AML-193 (cell line): ENCODE measurements around the gene PRSS3.
"Not testable (repeated sequence)": the region's sequence is repeated elsewhere in the genome, so short reads cannot be mapped to it uniquely, and the experiment has no call there.

ENCODE experiments used
- DNase-seq, 2 experiments: peaks; one replicate each; lab custom pipeline; 2025; lab: John Stamatoyannopoulos, UW

PRSS3 gene

DNA sequence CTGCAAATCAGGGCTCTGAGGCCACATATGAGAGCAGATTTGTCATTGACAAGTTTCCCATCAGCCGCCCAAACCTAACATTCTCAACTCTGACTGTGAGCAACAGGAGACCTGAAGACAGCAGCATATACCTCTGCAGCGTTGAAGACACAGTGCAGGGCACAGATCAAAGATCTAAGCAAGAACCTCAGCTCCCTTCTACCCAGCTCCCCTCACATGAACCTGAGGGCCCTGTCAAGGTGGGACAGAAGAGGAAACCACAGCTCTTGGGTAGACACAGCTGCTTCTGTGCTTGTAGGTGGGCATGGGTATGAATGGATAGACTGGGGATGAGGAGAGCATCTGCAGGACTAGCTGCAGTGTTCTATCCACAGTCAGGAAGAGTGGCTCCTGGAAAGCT is 8.7 kb upstream of the PRSS3 start:
- DNase-seq: no peak

DNA sequence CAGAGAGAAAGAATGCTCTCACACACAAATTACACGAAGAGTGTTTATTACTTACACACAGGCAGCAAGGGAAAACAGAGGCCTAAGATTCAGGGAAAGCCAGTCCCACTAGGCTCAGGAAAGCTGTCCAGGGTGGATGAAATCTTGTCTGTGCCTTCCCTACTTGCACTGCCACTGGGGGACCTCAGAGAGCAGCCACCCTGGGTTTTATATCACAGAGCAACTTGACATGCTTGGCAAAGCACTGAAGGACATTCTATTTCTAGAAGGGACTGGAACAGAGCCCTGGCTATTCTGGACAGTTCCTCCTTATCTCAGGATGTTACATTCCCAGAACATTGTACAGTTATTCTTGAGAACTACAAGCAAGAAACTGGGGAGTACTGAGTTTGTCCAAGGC is 7.5 kb upstream of the PRSS3 start:
- DNase-seq: no peak

DNA sequence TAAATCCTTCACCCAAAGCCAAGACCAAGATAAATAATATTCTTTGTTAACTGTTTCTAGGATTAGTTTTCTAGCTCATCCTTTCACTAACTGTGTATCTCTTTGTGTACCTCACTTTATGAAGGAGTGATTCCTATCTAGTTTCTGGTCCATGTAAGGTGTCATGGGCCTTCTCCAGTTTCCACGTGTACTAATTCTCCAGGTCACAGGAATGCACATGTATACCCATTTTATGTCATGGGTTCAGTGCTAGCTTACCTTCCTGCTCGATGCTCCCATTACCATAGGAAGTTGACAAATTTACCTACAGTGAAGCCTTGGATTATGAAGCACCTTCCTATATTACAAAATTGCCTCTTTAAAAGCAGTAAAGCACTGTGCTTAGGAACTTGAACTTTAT is 5.9 kb upstream of the PRSS3 start:
- DNase-seq: not testable (repeated sequence)

DNA sequence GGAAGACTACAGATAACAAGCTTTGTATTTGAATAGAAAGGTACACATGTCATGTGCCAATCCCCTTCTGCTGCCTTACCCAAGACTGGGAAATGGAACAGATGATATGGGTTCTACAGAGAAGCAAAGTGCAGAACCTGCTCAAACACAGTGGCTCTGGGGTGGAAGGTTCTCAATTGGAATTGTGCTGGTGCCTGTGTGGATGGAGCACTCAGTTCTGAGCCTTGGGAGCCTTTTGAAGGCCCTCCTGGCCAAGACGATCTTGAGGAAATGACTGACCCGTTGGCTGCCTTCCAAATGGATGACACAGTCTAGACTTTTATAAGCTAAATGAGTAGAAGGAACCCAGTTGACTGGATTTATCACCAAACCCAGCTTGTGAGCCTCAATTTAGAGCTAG is 4.2 kb upstream of the PRSS3 start:
- DNase-seq: no peak

DNA sequence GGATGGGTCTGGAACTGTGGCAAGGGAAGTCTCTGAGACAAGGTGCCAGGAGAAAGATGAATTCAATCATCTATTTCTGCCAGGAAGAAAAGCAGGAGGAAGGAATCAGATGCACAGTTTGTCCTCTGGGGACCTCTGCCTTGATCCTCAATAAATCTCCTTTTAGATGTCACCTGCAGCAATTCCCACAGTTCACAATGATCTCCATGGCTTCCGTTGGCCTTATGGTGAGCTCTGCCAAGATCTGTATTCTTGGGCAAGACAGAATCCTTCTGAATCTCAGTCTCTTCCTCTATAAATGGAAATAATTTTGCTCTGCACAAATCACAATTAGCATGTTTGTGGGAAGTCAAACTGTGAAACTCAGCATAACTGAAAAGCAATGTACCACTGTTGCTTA is 1.9 kb upstream of the PRSS3 start:
- not testable (repeated sequence) for DNase-seq

DNA sequence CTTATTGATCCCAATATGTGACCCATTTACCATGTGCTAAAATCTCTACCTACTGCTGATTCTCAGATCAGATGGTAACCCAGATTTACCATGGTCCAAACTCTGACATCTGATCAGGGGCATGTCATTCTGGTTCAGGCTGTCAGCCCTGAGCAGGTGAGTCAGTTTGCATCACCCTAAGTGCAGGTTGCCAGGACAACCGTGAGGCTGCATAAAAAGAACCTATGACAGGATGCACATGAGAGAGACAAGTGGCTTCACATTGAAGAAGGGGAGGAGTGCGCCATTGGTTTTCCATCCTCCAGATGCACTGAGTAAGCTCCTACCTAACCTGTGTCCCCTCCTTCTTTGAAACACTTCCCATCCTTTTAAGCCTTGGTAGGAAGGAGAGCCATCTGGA is 801 bp upstream of the PRSS3 start:
- no peak for DNase-seq

DNA sequence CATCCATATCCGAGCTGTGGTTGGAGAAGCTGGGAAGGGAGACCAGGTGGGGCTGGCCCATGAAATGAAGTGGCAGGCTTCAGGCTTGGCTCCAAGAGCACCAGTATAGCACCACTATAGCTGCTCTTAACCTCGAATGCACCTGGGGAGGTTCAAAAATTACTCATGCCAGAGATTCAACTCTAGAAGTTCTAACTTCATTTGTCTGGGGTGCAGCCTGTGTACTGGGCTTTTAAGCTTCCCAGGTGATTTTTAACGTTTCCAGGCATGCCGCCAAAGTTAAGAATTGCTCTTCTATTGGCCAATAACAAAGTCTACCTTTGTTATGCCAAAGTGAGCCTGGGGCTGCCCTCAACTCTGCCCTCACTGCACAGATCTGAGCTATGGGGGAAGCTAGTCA is 458 bp downstream of the PRSS3 start:
- no peak for DNase-seq

DNA sequence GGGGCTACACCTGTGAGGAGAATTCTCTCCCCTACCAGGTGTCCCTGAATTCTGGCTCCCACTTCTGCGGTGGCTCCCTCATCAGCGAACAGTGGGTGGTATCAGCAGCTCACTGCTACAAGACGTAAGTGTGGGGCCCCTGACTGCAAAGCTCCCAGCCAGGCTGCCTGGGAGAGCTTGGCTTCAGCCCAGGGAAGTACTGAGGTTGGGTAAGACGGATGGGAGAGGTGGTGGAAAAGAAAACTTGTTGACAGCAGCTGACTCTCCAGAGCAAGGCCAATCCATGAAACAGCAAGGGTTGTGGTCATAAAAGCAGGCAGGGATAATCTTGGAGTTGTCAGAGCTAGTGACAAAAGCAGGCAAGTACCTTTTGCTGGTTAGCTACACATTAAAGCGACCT is 1.3 kb downstream of the PRSS3 start:
- not testable (repeated sequence) for DNase-seq

DNA sequence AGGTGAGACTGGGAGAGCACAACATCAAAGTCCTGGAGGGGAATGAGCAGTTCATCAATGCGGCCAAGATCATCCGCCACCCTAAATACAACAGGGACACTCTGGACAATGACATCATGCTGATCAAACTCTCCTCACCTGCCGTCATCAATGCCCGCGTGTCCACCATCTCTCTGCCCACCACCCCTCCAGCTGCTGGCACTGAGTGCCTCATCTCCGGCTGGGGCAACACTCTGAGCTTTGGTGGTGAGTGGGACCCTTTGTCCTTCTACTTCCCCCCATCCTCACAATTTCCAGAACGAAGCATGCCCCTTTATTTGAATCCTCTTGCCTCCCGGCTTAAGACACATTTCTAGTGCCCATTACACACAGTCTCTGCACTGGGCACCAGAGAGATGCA is 2.5 kb downstream of the PRSS3 start:
- no peak for DNase-seq

DNA sequence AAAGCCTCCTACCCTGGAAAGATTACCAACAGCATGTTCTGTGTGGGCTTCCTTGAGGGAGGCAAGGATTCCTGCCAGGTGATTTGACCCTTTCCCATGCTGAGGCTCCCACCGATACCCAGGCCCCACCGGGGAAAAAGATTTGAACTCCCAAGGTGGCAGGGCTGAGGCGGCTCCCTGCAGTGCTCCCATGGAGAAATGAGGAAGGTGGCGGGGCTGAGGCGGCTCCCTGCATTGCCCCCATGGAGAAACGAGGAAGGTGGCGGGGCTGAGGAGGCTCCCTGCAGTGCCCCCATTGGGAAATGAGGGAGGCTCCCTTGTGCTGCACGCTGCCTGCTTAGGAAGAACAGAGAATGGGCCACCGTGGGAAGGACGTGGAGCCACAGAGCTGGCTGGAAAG is 3.2 kb downstream of the PRSS3 start:
- DNase-seq: no peak

DNA sequence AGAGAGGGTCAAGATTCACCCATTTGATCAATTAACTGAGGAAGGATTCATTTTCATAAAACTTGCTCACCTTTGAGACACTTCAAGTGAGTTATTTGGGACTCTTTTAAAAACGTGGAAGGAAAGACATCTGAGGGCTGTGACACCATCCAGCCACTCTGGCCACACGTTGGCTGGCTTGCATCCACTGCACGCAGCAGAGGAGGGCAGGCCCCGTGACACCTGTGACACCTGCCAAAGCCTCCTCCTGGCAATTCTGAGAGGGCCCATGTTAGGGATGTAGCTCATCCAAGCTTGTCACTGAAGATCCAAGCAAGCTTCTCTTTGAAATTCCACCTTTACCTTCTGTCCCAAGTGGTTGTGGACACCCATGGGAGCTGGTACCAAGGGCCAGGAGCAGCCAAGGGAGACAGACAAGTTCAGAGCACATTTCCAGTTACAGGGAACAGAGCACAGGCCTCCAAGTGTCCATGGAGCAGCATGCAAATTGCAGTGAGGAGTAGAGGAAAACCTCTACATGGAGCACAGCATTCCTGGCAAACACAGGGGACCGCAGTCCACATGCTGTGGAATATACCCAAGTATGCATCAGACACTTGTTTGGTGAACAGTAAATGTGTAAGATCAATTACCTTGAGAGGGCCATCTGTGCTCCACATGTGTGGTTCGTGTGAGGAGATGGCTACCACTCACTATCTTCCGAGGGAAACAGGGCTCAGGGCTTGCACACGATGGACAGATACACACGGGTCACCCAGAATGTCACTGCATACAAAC is 4.8 kb downstream of the PRSS3 start:
- no peak for DNase-seq

DNA sequence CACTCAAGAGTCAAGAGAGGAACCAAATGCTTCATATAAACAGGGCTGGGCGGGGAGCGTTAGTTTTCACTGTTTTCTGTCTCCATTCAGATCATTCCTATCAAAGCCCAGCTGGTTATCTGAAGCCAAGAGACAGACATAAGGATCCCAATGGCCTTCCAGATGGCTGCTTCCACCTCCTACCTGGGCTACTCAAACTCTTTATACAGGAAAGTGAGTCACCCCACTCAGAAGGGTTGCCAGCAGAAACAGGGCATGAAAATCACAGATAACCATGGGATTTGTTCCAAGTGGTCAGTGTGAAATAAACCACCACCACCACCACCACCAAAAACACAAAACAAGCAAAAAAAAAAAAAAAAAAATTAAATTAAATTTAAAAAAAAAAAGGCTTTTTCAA is 5.5 kb downstream of the PRSS3 start:
- DNase-seq: no peak

DNA sequence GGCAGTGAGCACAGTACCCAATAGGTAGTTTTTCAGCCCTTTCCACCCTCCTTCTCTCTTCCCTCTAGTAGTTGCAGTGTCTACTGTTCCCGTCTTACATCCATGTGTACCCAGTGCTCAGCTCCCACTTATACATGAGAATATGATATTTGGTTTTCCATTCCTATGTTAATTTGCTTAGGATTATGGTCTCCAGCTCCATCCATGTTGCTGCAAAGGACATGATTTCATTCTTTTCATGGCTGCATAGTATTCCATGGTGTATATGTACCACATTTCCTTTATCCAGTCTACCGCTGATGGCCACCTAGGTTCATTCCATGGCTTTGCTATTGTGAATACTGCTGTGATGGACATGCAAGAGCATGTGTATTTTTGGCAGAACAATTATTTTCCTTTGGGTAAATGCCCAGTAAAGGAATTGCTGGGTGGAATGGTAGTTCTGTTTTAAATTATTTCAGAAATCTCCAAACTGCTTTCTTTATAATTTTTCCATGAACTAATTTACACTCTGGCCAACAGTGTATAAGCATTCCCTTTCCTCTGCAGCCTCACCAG is 6.7 kb downstream of the PRSS3 start:
- not testable (repeated sequence) for DNase-seq

DNA sequence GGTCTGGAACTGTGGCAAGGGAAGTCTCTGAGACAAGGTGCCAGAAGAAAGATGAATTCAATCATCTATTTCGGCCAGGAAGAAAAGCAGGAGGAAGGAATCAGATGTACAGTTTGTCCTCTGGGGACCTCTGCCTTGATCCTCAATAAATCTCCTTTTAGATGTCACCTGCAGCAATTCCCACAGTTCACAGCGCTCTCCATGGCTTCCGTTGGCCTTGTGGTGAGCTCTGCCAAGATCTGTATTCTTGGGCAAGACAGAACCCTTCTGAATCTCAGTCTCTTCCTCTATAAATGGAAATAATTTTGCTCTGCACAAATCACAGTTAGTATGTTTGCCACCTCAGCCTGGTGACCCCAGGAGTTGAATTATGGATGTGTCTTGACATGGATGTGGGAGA is 8.8 kb downstream of the PRSS3 start:
- DNase-seq: not testable (repeated sequence)

DNA sequence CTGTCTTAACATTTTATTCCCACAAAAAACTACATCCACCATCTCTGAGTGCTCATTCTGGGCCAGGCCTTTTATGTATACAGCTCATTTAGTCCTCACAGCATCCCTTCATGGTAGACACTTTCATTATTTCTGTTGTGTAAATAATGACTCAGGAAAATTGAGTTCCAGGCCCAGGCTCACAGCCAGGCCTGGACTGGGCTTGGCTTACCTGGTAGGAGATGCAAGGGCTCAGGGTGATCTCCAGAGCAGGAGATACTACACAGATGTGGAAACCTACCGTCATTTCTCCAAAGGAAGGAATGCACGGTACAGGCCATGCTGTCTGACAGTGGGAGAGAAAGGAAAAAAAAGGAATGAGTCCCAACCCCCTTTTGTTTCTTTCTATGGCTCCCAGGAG is 11.8 kb downstream of the PRSS3 start:
- not testable (repeated sequence) for DNase-seq

DNA sequence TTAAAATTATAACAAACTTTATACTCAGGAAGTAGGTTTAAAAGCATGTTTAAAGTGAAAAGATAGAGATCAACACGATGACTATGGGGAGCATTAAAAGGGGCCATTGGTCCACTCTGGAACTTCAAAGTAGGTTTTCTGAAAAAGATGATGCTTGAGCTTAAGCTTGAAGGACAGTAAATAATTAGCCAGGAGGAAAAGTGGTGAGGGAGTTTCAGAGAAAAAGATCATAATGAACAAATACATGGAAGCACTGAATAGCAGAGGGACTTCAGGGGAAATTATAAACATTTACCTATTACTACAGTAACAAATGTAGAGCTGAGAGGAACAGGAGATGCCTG is 13.6 kb downstream of the PRSS3 start:
- not testable (repeated sequence) for DNase-seq

DNA sequence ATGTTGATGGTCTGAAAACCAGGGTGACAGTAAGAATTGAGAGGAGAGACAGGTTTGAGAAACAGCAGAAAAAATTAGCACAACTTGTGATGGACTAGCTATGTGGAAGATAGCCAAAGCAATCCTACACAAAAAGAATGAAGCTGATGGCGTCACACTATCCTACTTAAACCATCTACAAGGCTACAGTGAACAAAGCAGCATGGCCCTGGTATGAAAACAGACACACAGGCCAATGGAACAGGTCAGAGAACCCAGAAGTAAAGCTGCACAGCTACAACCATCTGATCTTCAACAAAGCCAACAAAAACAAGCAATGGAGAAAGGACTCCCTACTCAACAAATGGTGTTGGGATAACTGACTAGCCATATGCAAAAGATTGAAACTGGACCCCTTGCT is 14.1 kb downstream of the PRSS3 start:
- no peak for DNase-seq

DNA sequence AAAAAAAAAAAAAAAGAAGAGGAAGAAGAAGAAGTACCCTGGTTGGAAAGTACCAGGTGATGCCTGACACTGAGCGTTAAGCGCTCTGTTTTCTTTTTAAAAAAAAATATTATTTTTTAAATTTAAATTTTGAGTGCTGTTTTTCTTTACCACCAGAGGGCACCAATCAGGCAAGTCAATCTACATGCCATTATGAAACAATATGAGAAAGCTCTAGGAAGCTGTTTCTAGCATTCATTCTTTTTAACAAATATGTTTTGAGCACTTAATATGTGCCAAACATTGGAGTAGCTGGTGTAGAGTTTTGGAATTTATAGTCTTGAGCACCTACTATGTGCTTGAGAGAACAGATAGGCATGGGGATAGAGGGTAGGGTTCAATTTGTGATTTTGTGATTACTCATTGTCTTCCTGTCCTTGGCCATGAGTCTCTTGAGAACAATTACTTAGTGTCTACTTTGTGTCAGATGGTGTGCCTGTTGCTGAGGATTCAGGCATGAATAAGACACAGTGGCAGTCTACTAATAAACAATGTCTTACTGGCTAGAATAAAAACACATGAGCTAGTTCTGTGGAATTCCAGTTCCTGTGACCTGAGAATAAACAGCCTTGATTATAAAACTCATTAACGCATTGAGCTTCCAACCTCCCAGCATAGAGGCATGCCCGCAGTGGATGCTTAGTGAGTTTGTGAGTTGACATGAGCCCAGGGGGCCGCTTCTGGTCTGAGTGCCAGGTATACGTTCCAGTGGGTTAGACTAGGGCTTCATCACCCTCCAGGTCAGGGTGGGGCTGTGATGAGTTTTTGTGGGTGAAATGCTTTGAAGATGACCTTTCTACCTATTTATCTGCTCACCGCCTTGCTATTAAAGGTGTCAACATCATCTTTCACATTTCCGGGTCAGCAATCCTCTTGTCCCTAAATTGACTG is 18.6 kb downstream of the PRSS3 start:
- DNase-seq: peak; percentile 74 to 76

DNA sequence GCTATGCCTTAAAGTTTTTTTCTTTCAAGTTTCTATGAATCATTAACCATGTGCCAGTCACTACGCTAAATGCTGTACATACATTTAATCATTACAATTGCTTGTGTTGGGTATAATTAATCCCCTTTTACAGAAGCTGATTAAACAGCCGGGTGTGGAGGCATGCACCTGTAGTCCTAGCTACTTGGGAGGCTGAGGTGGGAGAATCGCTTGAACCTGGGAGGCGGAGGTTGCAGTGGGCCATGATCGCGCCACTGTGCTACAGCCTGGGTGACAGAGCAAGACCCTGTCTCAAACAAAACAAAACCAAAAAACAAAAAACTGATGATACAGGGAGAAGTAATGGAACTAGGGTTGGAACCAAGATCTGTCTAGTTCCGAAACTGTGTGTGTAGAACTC is 20.4 kb downstream of the PRSS3 start:
- DNase-seq: no peak

DNA sequence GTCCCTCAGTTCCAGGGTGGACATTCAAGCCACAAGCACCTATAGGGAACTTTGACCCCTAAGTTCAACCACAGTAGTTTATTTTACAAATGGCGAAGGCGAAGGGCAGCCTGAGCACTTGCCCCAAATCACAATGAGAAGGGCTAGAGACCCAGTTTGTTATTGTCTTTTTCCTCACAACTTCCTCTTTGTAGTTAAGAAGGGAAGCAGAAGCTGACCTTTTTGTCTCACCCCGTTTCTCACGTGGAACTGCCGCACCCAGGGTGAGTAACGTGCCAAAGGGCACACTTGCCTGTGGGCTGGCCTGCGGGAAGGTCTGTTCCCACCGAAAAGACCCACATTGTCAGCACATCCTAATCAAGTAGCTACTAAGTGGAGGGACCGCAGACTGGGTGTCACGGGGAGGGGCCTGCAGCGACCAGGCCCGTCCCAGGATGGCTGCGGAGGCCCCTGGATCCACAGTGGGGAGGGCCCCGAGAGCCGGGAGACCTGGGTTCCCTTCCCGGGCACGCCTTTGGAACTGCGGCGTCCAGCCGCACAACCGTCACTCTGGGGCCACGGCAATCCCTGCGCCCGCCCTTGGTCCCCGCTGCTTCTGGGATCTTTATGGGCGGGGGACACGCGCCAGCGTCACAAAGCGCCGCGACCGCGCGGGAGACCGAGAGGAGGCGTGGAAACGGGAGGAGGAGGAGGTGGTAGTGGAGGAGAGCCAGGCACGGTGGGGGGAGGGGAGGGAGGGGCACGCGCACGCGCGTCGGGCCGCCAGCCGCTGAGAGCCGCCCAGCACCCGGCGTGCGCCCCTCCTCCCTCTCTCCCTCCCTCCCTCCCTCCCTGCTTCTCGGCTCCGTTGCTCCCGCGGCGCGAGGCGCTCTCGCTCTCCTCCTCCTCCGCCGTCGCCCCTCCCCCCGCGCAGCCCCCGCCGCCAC is 21.2 kb downstream of the PRSS3 start, which contains the start of gene UBE2R2:
TSS of gene UBE2R2 (plus strand) at position 834 of the 926 bp plus-strand sequence. CDS start 598 bp downstream, outside the sequence.
- DNase-seq: peak; percentile 89

DNA sequence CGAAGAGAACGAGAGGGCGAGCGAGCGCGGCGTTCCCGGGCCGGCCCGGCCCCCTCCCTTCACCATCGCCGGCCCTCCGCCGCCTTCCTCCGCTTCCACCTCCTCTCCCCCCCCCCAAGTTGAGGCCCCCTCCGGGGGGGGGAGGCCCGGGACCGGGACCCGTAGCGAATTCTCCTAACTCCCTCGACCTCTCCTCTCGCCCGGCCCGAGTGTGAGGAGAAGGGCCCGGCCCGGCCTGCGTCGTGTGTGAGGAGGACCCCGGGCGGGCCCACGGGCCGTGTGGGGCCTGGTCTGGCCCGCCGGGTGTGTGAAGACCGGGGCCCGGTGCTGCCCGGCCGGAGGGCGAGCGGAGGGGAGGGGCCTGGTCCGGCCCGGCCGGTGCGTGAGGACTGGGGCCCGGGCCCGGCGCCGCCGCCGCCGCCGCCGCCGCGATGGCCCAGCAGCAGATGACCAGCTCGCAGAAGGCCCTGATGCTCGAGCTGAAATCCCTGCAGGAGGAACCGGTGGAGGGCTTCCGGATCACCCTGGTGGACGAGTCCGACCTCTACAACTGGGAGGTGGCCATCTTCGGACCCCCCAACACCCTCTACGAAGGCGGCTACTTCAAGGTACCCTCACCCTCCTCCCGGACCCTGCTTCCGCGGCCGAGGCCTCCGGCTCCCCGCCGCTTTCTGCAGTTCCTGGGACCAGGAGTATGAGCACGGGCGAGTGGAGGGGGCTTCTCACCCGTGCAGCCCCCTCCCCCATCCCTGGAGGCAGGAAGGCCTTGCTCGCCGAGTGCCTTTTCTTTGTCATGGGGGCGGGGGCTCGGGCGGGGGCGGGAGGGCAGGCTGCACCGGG is 22.2 kb downstream of the PRSS3 start:
- DNase-seq: peak; percentile 20 to 42
